Measurements from ENCODE around the gene CTNNA2. TPM values are rescaled to one million over a fixed set of nuclear protein-coding genes. Genes with fewer than 3 reads are reported as not detected.

CTNNA2 gene
- total RNA-seq, 1 experiment from 2014 or later = 0.54 TPM

DNA sequence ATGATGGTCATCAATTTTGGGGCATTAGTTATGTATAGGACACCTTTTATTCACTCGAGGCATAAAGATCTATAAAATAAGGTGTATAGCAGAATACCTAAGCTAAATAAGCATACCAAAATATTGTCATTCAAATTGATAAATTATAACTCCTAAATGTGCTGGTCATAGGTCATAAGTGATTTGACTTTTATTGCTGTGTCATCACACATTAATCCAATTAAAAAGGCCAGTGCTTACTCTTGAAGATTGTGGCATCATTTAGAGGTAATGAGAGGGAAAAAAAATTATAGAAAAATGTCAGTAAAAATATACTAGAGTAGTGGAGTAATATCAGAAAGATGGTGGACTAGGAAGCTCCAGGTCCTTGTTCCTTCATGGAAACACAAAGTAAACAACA, 1138.6 kb downstream of the CTNNA2 start:
- BruUV-seq (replicated peaks) = no TSS peak
- no peak overlapping the region for H3K27ac ChIP-seq (ENCODE audit: low read length)
- in situ Hi-C loops (cut with HindIII; ENCODE audit: low pct_unique_long_range_greater_than_20kb, low sequenced_read_pairs) (no loop called here), intact Hi-C loops (cut with micrococcal nuclease; ENCODE audit: unreplicated experiment) (no loop called here)
- no peaks in the 10 kb centered on the region for H3K36me3 ChIP-seq (ENCODE audit: control insufficient read depth, insufficient read depth, low read length)
- H3K4me3 ChIP-seq (ENCODE audit: low read depth in 2 of 2, low read length in 2 of 2) = no peak overlapping the region
- no peak for ATAC-seq
- no peaks in the 10 kb centered on the region for H3K27me3 ChIP-seq (ENCODE audit: control insufficient read depth, insufficient read depth, low read length)
- DNase-seq (ENCODE audit: low read depth, low spot score) = no peak
- H3K9me3 ChIP-seq (ENCODE audit: control insufficient read depth, insufficient read depth, low read depth, low read length) = peaks cover 5% of the 10 kb centered on the region
- ChIA-PET POLR2A (no interaction called here), CTCF (no interaction called here)
- H3K4me1 ChIP-seq (ENCODE audit: control insufficient read depth, insufficient read depth, low read length) = no peaks in the 10 kb centered on the region
- TF ChIP-seq SIN3A (IDR thresholded peaks at IDR 0.05; ENCODE audit: borderline replicate concordance, insufficient read depth, low read depth, low read length) (no peak), POLR2AphosphoS5 (IDR thresholded peaks at IDR 0.05; ENCODE audit: low read depth, low read length) (no peak), TCF7L2 (IDR thresholded peaks at IDR 0.05; ENCODE audit: low read depth, low read length) (no peak)
- TF ChIP-seq, protein P1, sequence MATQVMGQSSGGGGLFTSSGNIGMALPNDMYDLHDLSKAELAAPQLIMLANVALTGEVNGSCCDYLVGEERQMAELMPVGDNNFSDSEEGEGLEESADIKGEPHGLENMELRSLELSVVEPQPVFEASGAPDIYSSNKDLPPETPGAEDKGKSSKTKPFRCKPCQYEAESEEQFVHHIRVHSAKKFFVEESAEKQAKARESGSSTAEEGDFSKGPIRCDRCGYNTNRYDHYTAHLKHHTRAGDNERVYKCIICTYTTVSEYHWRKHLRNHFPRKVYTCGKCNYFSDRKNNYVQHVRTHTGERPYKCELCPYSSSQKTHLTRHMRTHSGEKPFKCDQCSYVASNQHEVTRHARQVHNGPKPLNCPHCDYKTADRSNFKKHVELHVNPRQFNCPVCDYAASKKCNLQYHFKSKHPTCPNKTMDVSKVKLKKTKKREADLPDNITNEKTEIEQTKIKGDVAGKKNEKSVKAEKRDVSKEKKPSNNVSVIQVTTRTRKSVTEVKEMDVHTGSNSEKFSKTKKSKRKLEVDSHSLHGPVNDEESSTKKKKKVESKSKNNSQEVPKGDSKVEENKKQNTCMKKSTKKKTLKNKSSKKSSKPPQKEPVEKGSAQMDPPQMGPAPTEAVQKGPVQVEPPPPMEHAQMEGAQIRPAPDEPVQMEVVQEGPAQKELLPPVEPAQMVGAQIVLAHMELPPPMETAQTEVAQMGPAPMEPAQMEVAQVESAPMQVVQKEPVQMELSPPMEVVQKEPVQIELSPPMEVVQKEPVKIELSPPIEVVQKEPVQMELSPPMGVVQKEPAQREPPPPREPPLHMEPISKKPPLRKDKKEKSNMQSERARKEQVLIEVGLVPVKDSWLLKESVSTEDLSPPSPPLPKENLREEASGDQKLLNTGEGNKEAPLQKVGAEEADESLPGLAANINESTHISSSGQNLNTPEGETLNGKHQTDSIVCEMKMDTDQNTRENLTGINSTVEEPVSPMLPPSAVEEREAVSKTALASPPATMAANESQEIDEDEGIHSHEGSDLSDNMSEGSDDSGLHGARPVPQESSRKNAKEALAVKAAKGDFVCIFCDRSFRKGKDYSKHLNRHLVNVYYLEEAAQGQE (IDR thresholded peaks at IDR 0.05; ENCODE audit: insufficient read depth in 1 of 2, low read depth in 2 of 2, low read length in 1 of 2) = no peak
- TF ChIP-seq, protein P2, sequence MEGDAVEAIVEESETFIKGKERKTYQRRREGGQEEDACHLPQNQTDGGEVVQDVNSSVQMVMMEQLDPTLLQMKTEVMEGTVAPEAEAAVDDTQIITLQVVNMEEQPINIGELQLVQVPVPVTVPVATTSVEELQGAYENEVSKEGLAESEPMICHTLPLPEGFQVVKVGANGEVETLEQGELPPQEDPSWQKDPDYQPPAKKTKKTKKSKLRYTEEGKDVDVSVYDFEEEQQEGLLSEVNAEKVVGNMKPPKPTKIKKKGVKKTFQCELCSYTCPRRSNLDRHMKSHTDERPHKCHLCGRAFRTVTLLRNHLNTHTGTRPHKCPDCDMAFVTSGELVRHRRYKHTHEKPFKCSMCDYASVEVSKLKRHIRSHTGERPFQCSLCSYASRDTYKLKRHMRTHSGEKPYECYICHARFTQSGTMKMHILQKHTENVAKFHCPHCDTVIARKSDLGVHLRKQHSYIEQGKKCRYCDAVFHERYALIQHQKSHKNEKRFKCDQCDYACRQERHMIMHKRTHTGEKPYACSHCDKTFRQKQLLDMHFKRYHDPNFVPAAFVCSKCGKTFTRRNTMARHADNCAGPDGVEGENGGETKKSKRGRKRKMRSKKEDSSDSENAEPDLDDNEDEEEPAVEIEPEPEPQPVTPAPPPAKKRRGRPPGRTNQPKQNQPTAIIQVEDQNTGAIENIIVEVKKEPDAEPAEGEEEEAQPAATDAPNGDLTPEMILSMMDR (IDR thresholded peaks at IDR 0.05) = no peak

DNA sequence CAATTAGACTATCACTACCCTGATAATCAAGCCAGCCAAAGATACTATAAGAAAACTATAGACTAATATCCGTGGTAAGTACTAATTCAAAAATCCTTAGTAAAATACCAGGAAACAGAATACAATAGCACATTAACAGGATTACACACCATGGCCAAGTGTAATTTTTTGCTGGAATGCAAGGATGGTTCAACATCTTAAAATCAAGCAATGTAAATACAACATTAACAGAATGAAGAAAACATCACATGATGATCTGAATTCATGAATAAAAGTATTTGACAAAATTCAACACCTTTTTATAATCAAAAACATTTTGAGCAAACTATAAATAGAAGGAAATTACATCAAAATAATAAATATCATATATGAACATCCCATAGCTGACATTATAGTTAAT, 1142.4 kb downstream of the CTNNA2 start:
- Histone ChIP-seq H3K9me3 (ENCODE audit: control insufficient read depth, insufficient read depth, low read depth, low read length) (peaks cover 5% of the 10 kb centered on the region), H3K4me3 (ENCODE audit: low read depth in 2 of 2, low read length in 2 of 2) (no peak overlapping the region), H3K36me3 (ENCODE audit: control insufficient read depth, insufficient read depth, low read length) (no peaks in the 10 kb centered on the region), H3K27ac (ENCODE audit: low read length) (no peak overlapping the region), H3K27me3 (ENCODE audit: control insufficient read depth, insufficient read depth, low read length) (no peaks in the 10 kb centered on the region), H3K4me1 (ENCODE audit: control insufficient read depth, insufficient read depth, low read length) (no peaks in the 10 kb centered on the region)
- DNase-seq (ENCODE audit: low read depth, low spot score) (no peak), ATAC-seq (no peak)
- TF ChIP-seq, protein P2 (IDR thresholded peaks at IDR 0.05) = no peak
- intact Hi-C loops (cut with micrococcal nuclease; ENCODE audit: unreplicated experiment) (no loop called here), in situ Hi-C loops (cut with HindIII; ENCODE audit: low pct_unique_long_range_greater_than_20kb, low sequenced_read_pairs) (no loop called here)
- BruUV-seq (replicated peaks) = no TSS peak
- ChIA-PET CTCF (no interaction called here), POLR2A (no interaction called here)

DNA sequence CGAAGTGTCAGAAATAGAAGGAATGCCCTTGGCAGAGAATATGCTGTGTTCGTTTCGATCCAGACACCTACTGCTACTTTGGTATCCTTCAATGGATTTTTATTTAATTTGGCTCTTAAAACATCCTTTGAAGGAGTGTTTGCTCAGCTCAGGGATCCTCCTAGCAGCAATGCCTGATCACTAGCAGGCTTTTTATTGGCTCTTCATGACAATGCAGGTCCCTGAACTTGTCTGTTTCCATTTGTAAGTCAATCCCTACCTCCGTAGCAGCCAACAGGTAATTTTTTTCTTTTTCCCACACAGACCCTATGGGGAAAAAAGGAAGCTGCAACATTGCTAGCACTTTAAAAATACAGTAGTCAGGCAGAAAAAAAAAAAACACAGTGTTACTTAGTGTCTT, 1157.9 kb downstream of the CTNNA2 start:
- no peaks in the 10 kb centered on the region for H3K27me3 ChIP-seq (ENCODE audit: control insufficient read depth, insufficient read depth, low read length)
- ATAC-seq (no peak), DNase-seq (ENCODE audit: low read depth, low spot score) (no peak)
- intact Hi-C loops (cut with micrococcal nuclease; ENCODE audit: unreplicated experiment) = no loop called here
- POLR2A ChIA-PET = no interaction called here
- no peaks in the 10 kb centered on the region for H3K4me1 ChIP-seq (ENCODE audit: control insufficient read depth, insufficient read depth, low read length)
- H3K36me3 ChIP-seq (ENCODE audit: control insufficient read depth, insufficient read depth, low read length) = no peaks in the 10 kb centered on the region
- in situ Hi-C loops (cut with HindIII; ENCODE audit: low pct_unique_long_range_greater_than_20kb, low sequenced_read_pairs) = no loop called here
- BruUV-seq (replicated peaks) = no TSS peak
- no peak for TF ChIP-seq POLR2AphosphoS5 (IDR thresholded peaks at IDR 0.05; ENCODE audit: low read depth, low read length)
- TF ChIP-seq, protein P1 (IDR thresholded peaks at IDR 0.05; ENCODE audit: insufficient read depth in 1 of 2, low read depth in 2 of 2, low read length in 1 of 2) = no peak
- TF ChIP-seq, protein P2 (IDR thresholded peaks at IDR 0.05) = no peak
- no peak for TF ChIP-seq SIN3A (IDR thresholded peaks at IDR 0.05; ENCODE audit: borderline replicate concordance, insufficient read depth, low read depth, low read length)
- no peak for TF ChIP-seq TCF7L2 (IDR thresholded peaks at IDR 0.05; ENCODE audit: low read depth, low read length)
- H3K27ac ChIP-seq (ENCODE audit: low read length) = no peak overlapping the region
- CTCF ChIA-PET = no interaction called here
- H3K4me3 ChIP-seq (ENCODE audit: low read depth in 2 of 2, low read length in 2 of 2) = no peak overlapping the region
- no peaks in the 10 kb centered on the region for H3K9me3 ChIP-seq (ENCODE audit: control insufficient read depth, insufficient read depth, low read depth, low read length)

Measured in Panc1 (cell line).